ENCODE data around the gene SIRT1.
"Not testable (repeated sequence)": the region's sequence is repeated elsewhere in the genome, so short reads cannot be mapped to it uniquely, and the experiment has no call there.

SIRT1 gene

GRCh38 chr10:67877421-67877820 is 7.0 kb upstream of the SIRT1 start:
- not testable (repeated sequence) for DNase-seq

GRCh38 chr10:67878133-67878532 is 6.3 kb upstream of the SIRT1 start:
- DNase-seq, result no peak

GRCh38 chr10:67883710-67884312 is 645 bp upstream of the SIRT1 start:
- no peak for DNase-seq

- DNase-seq, result peak; percentile 84
Measured at GRCh38 chr10:67884842-67885670, 600 bp downstream of the SIRT1 start.

- no peak for DNase-seq
Measured at GRCh38 chr10:67893637-67894036, 9.2 kb downstream of the SIRT1 start.

GRCh38 chr10:67903581-67903980 is 19.1 kb downstream of the SIRT1 start:
- DNase-seq, result no peak

GRCh38 chr10:67912331-67912946 is 28.0 kb downstream of the SIRT1 start:
- DNase-seq, result no peak

- no peak for DNase-seq
Measured at GRCh38 chr10:67914777-67915340, 30.4 kb downstream of the SIRT1 start.

- no peak for DNase-seq
Measured at GRCh38 chr10:67917169-67917568, 32.7 kb downstream of the SIRT1 start.

- DNase-seq, result no peak
Measured at GRCh38 chr10:67917679-67918078, 33.2 kb downstream of the SIRT1 start.

GRCh38 chr10:67921065-67921464 is 36.6 kb downstream of the SIRT1 start:
- DNase-seq, result no peak

GRCh38 chr10:67923551-67923950 is 39.1 kb downstream of the SIRT1 start:
- no peak for DNase-seq

- DNase-seq, result no peak
Measured at GRCh38 chr10:67924136-67924535, 39.7 kb downstream of the SIRT1 start.

- DNase-seq, result no peak
Measured at GRCh38 chr10:67925449-67926005, 41.1 kb downstream of the SIRT1 start.

GRCh38 chr10:67926951-67927350 is 42.5 kb downstream of the SIRT1 start:
- DNase-seq, result no peak

GRCh38 chr10:67933199-67933598 is 48.7 kb downstream of the SIRT1 start:
- DNase-seq, result no peak

- DNase-seq, result no peak
Measured at GRCh38 chr10:67934336-67934735, 49.9 kb downstream of the SIRT1 start.

GRCh38 chr10:67935223-67935622 is 50.8 kb downstream of the SIRT1 start:
- no peak for DNase-seq

GRCh38 chr10:67936416-67936815 is 52.0 kb downstream of the SIRT1 start:
- DNase-seq, result no peak

- DNase-seq, result no peak
Measured at GRCh38 chr10:67943917-67944316, 59.5 kb downstream of the SIRT1 start.

- DNase-seq, result no peak
Measured at GRCh38 chr10:67955614-67956013, 71.2 kb downstream of the SIRT1 start.

GRCh38 chr10:67959839-67960476 is 75.5 kb downstream of the SIRT1 start:
- no peak for DNase-seq

GRCh38 chr10:67965456-67965855 is 81.0 kb downstream of the SIRT1 start:
- no peak for DNase-seq
